ENCODE measurements around the gene PANX3. TPM values are rescaled to one million over a fixed set of nuclear protein-coding genes. Genes with fewer than 3 reads are reported as not detected.
"Not testable (repeated sequence)": the region's sequence is repeated elsewhere in the genome, so short reads cannot be mapped to it uniquely, and the experiment has no call there.

The PANX3 gene
- total RNA-seq, 1 donor from 2014 or later, result 0.21 TPM

DNA sequence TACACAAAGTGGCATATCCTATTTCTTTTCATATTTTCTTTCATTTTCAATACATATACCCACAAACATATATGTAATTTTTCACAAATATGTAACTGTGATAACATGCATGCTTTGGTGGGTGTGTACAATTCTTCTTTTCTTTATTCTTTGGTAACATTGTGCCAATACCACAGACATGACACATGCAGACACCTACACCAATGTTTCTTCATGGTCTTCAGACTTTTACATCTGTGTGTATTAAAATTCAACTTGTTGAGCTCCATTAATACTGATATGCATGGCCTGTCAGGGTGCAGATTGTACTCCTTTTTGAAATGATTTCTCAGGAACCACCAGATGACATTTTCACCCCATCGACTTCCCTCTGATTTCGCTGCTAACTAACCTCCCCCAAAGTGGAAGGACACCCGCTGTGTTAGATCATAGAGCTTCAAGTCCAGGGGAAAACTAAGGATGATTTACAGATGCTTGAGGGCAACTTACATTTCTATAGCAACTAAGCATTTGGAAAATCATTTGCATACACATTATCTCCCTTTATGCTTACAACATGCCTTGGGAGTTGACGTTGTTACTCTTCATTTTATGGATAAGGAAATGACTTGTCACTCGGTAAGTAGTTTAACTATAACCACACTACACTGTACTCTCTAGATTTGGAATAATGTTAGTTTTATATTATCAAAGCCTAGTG lies 10.5 kb upstream of the PANX3 start:
- H3K4me3 Mint-ChIP-seq (ENCODE audit: unreplicated experiment), result no peak overlapping the region
- no peaks in the 10 kb centered on the region for H3K9me3 Mint-ChIP-seq (ENCODE audit: unreplicated experiment)
- no peak for DNase-seq (ENCODE audit: low spot score)
- no peaks in the 10 kb centered on the region for H3K27me3 Mint-ChIP-seq (ENCODE audit: unreplicated experiment)
- no peaks in the 10 kb centered on the region for H3K36me3 Mint-ChIP-seq (ENCODE audit: low read depth, unreplicated experiment)
- H3K27ac Mint-ChIP-seq (ENCODE audit: unreplicated experiment), result no peak overlapping the region
- peaks cover 2% of the 10 kb centered on the region for H3K4me1 Mint-ChIP-seq (ENCODE audit: unreplicated experiment)
- TF ChIP-seq, protein P1, sequence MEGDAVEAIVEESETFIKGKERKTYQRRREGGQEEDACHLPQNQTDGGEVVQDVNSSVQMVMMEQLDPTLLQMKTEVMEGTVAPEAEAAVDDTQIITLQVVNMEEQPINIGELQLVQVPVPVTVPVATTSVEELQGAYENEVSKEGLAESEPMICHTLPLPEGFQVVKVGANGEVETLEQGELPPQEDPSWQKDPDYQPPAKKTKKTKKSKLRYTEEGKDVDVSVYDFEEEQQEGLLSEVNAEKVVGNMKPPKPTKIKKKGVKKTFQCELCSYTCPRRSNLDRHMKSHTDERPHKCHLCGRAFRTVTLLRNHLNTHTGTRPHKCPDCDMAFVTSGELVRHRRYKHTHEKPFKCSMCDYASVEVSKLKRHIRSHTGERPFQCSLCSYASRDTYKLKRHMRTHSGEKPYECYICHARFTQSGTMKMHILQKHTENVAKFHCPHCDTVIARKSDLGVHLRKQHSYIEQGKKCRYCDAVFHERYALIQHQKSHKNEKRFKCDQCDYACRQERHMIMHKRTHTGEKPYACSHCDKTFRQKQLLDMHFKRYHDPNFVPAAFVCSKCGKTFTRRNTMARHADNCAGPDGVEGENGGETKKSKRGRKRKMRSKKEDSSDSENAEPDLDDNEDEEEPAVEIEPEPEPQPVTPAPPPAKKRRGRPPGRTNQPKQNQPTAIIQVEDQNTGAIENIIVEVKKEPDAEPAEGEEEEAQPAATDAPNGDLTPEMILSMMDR (IDR thresholded peaks at IDR 0.05; ENCODE audit: unreplicated experiment), result no peak

DNA sequence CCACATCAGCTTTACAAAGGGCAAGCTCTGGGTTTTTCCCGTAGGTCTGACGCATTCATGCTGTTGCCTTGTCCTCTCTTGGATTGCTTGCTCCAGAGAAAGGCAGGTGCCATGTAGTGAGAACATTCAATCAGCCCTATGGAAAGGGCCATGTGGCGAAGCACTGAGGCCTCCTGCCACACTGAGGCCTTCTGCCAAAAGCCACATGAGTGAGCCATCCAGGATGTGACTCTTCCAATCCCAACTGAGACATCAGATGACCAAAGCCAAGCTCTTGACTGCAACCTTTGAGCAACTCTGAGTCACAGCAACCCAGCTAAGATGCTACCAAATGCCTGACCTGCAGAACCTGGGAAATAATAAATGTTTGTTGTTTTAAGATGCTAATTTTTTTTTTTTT lies 9.0 kb upstream of the PANX3 start:
- TF ChIP-seq, protein P1 (IDR thresholded peaks at IDR 0.05; ENCODE audit: unreplicated experiment), result no peak
- Mint-ChIP-seq H3K4me3 (ENCODE audit: unreplicated experiment) (no peak overlapping the region), H3K9me3 (ENCODE audit: unreplicated experiment) (no peaks in the 10 kb centered on the region), H3K27me3 (ENCODE audit: unreplicated experiment) (no peaks in the 10 kb centered on the region), H3K4me1 (ENCODE audit: unreplicated experiment) (peaks cover 4% of the 10 kb centered on the region), H3K36me3 (ENCODE audit: low read depth, unreplicated experiment) (no peaks in the 10 kb centered on the region), H3K27ac (ENCODE audit: unreplicated experiment) (no peak overlapping the region)
- no peak for DNase-seq (ENCODE audit: low spot score)

DNA sequence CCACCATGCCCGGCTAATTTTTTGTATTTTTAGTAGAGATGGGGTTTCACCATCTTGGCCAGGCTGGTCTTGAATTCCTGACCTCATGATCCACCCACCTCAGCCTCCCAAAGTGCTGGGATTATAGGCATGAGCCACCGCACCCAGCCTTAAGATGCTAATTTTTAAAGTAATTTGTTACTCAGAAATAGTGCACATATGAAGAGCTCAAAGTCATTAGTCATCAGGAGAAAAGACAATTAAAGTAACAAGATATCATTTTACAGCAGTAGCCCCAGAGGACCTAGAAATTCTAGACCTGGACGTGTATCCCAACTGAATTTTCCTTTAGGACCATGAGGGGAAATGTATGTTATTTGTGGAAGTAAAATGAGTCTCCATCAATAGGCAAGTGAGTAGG lies 8.5 kb upstream of the PANX3 start:
- not testable (repeated sequence) for H3K9me3 Mint-ChIP-seq (ENCODE audit: unreplicated experiment)

DNA sequence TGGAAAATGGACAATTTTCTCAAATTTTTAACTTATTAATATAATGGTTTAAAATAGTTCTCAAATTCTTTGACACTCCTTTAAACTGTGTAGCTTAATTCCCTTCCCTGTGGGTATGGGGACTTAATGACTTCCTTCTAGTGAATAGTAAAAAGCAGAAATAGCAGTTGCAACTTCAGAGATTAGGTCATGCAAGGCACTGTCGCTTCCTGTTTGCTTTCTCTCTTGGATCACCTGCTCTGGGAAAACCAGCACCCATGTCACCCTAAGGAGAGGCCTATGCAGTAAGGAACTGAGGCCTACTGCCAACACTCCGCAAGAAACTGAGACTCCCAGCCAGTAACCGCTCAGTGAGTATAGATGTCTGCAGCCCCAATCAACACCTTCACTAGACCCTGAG lies 5.5 kb upstream of the PANX3 start:
- Mint-ChIP-seq H3K4me3 (ENCODE audit: unreplicated experiment) (no peak overlapping the region), H3K4me1 (ENCODE audit: unreplicated experiment) (peaks cover 4% of the 10 kb centered on the region), H3K27ac (ENCODE audit: unreplicated experiment) (no peak overlapping the region), H3K27me3 (ENCODE audit: unreplicated experiment) (no peaks in the 10 kb centered on the region), H3K9me3 (ENCODE audit: unreplicated experiment) (no peaks in the 10 kb centered on the region), H3K36me3 (ENCODE audit: low read depth, unreplicated experiment) (no peaks in the 10 kb centered on the region)
- no peak for DNase-seq (ENCODE audit: low spot score)
- TF ChIP-seq, protein P1 (IDR thresholded peaks at IDR 0.05; ENCODE audit: unreplicated experiment), result no peak

More for the DNA sequence above, 8.5 kb upstream of the PANX3 start:
- DNase-seq (ENCODE audit: low spot score); H3K27me3 Mint-ChIP-seq (ENCODE audit: unreplicated experiment); H3K4me1 Mint-ChIP-seq (ENCODE audit: unreplicated experiment); H3K27ac Mint-ChIP-seq (ENCODE audit: unreplicated experiment); H3K36me3 Mint-ChIP-seq (ENCODE audit: low read depth, unreplicated experiment); H3K4me3 Mint-ChIP-seq (ENCODE audit: unreplicated experiment): not testable (repeated sequence)

DNA sequence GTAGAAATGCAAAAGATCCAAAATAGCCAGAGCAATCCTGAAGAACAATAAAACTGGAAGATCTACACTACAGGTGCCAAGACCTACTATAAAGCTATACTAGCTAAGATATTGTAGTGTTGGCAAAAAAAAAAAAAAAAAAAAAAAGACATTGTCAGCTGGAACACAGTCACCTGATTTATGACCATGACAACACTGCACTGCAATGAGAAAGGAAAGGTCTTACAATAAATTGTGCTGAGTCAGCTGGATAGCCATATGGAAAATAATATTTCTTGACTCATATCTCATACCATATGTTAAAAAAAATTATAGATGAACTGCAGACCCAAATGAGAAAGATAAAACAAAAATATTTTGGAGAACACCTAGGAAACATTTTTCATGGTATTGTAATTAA lies 3.1 kb upstream of the PANX3 start:
- H3K27me3 Mint-ChIP-seq (ENCODE audit: unreplicated experiment), result no peaks in the 10 kb centered on the region
- peaks cover 9% of the 10 kb centered on the region for H3K4me1 Mint-ChIP-seq (ENCODE audit: unreplicated experiment)
- no peak overlapping the region for H3K27ac Mint-ChIP-seq (ENCODE audit: unreplicated experiment)
- no peak overlapping the region for H3K4me3 Mint-ChIP-seq (ENCODE audit: unreplicated experiment)
- TF ChIP-seq, protein P1 (IDR thresholded peaks at IDR 0.05; ENCODE audit: unreplicated experiment), result no peak
- H3K9me3 Mint-ChIP-seq (ENCODE audit: unreplicated experiment), result no peaks in the 10 kb centered on the region
- H3K36me3 Mint-ChIP-seq (ENCODE audit: low read depth, unreplicated experiment), result no peaks in the 10 kb centered on the region
- DNase-seq (ENCODE audit: low spot score), result no peak
